Prostate gland (tissue), 2 donors: ENCODE results near the gene MIS18BP1. TPM values are rescaled to one million over a fixed set of nuclear protein-coding genes. Genes with fewer than 3 reads are reported as not detected.

ENCODE experiments used
- DNase-seq: peaks from one replicate; pipeline ENCODE4 v3.0.0-alpha.2; 2019; ENCODE audit warnings: low spot score
- H3K27ac ChIP-seq, 2 donors: fragments of 200-600 bp; sonication (generic); 2 replicates each; pipeline ENCODE4 v1.5.1; 2017 to 2019
- H3K27me3 ChIP-seq: fragments of 200-600 bp; sonication (generic); replicated peaks from 2 replicates; pipeline ENCODE4 v1.5.1; 2019; ENCODE audit not compliant: insufficient read depth
- H3K36me3 ChIP-seq, 2 donors: fragments of 200-600 bp; sonication (generic); 1 replicate in 1 of 2; 2 replicates in 1 of 2; pipeline versions ENCODE4 v1.5.1 to v1.8.1; 2017 to 2019
- H3K4me1 ChIP-seq: fragments of 200-600 bp; sonication (generic); replicated peaks from 2 replicates; pipeline ENCODE4 v1.5.1; 2019
- H3K4me3 ChIP-seq, 2 donors: fragments of 200-600 bp; sonication (generic); 2 replicates each; pipeline ENCODE4 v1.5.1; 2017 to 2019
- H3K9me3 ChIP-seq: fragments of 200-600 bp; sonication (generic); 2 replicates; pipeline ENCODE4 v1.5.1; 2017
- CTCF ChIP-seq, 4 experiments: fragments of 200-600 bp in 2 of 4; fragments of 450-650 bp in 2 of 4; sonication (generic) in 2 of 4; IDR thresholded peaks; 1 replicate in 3 of 4; 2 replicates in 1 of 4; pipeline ENCODE4 v1.5.1; 2016 to 2019; ENCODE audit warnings: antibody characterized with exemption in 4 of 4, mild to moderate bottlenecking in 2 of 4, moderate library complexity in 2 of 4
- POLR2A ChIP-seq: fragments of 450-650 bp; IDR thresholded peaks from one replicate; pipeline ENCODE4 v1.6.1; 2016; ENCODE audit warnings: antibody characterized with exemption, mild to moderate bottlenecking
- POLR2AphosphoS5 ChIP-seq: sonication (generic); formaldehyde crosslinking; IDR thresholded peaks from one replicate; pipeline ENCODE4 v1.6.1; 2017; ENCODE audit warnings: antibody characterized with exemption
- WGBS: methylation state at CpG from one replicate; pipeline ENCODE4 v1.1.5; 2018; 5-methylcytosine and 5-hydroxymethylcytosine counted together
- intact Hi-C: fragments of 100-400 bp; cut with DNase I; formaldehyde crosslinking; loops from one replicate; pipeline ENCODE4 v1.14.2; 2022
- total RNA-seq, 2 donors: library from RNA; depleted of rRNA; stranded (reverse); fragments of >200 nt; gene quantifications; one replicate each; pipeline ENCODE4 v1.1.0, GENCODE V29; 2016

MIS18BP1 gene
- total RNA-seq, 2 donors from 2014 or later: 23.3 to 46.7 TPM

- WGBS: 33% methylated on average over 5 of the region's 5 CpGs
- TF ChIP-seq POLR2A (no peak), CTCF (IDR thresholded peaks at IDR 0.05) (no peak), POLR2AphosphoS5 (no peak)
- no peak for DNase-seq
- Histone ChIP-seq H3K27ac (peak overlapping the region; percentile 86 to 94), H3K4me1 (no peaks in the 10 kb centered on the region), H3K27me3 (no peaks in the 10 kb centered on the region), H3K36me3 (no peaks in the 10 kb centered on the region), H3K4me3 (peak overlapping the region; percentile 58 to 79), H3K9me3 (no peaks in the 10 kb centered on the region)
- intact Hi-C loops: loop anchor here (5.0 kb wide), 2 partner anchors 115 to 290 kb away; partner anchors contain the start of genes FANCM, KLHL28 and TOGARAM1
These were observed 1.1 kb downstream of the MIS18BP1 start for GRCh38 chr14:45251912-45252311.

GRCh38 chr14:45249856-45250575 is 3.0 kb downstream of the MIS18BP1 start:
- Histone ChIP-seq H3K36me3 (no peaks in the 10 kb centered on the region), H3K4me3 (no peak overlapping the region), H3K4me1 (no peaks in the 10 kb centered on the region), H3K27me3 (no peaks in the 10 kb centered on the region), H3K9me3 (no peaks in the 10 kb centered on the region), H3K27ac (peak overlapping the region; percentile 1 to 32)
- no peak for TF ChIP-seq CTCF (IDR thresholded peaks at IDR 0.05)
- no peak for TF ChIP-seq POLR2A
- peak; percentile 9 for TF ChIP-seq POLR2AphosphoS5
- DNase-seq: no peak
- 54% methylated on average over 5 of the region's 5 CpGs for WGBS
- intact Hi-C loops: loop anchor here (5.0 kb wide), 2 partner anchors 113 to 288 kb away; partner anchors contain the start of genes FANCM, KLHL28 and TOGARAM1

- TF ChIP-seq CTCF (IDR thresholded peaks at IDR 0.05) (no peak), POLR2AphosphoS5 (no peak), POLR2A (no peak)
- H3K9me3 ChIP-seq: no peaks in the 10 kb centered on the region
- no peak for DNase-seq
- no peaks in the 10 kb centered on the region for H3K36me3 ChIP-seq
- H3K27me3 ChIP-seq: no peaks in the 10 kb centered on the region
- intact Hi-C loops: no loop called here
- no peak overlapping the region for H3K4me3 ChIP-seq
- H3K4me1 ChIP-seq: no peaks in the 10 kb centered on the region
- WGBS: 100% methylated on average over 1 of the region's 1 CpG
- H3K27ac ChIP-seq: no peak overlapping the region
These were observed 5.6 kb downstream of the MIS18BP1 start for GRCh38 chr14:45247427-45247826.

- Histone ChIP-seq H3K4me3 (no peak overlapping the region), H3K36me3 (no peaks in the 10 kb centered on the region), H3K27me3 (no peaks in the 10 kb centered on the region), H3K27ac (no peak overlapping the region), H3K4me1 (no peaks in the 10 kb centered on the region), H3K9me3 (no peaks in the 10 kb centered on the region)
- TF ChIP-seq POLR2AphosphoS5 (no peak), POLR2A (no peak), CTCF (IDR thresholded peaks at IDR 0.05) (no peak)
- intact Hi-C loops: no loop called here
- DNase-seq: no peak
- 85% methylated on average over 1 of the region's 1 CpG for WGBS
These were observed 6.3 kb downstream of the MIS18BP1 start for GRCh38 chr14:45246691-45247090.

- TF ChIP-seq POLR2A (no peak), CTCF (IDR thresholded peaks at IDR 0.05) (no peak), POLR2AphosphoS5 (no peak)
- no peak overlapping the region for H3K4me3 ChIP-seq
- no peak for DNase-seq
- H3K4me1 ChIP-seq: no peaks in the 10 kb centered on the region
- intact Hi-C loops: no loop called here
- no peaks in the 10 kb centered on the region for H3K36me3 ChIP-seq
- H3K27me3 ChIP-seq: no peaks in the 10 kb centered on the region
- WGBS: 79% methylated on average over 3 of the region's 3 CpGs
- H3K27ac ChIP-seq: no peak overlapping the region
- H3K9me3 ChIP-seq: no peaks in the 10 kb centered on the region
These were observed 6.9 kb downstream of the MIS18BP1 start for GRCh38 chr14:45246151-45246550.
